K562 (cell line): ENCODE results near the gene DSCAM. TPM values are rescaled to one million over a fixed set of nuclear protein-coding genes. Genes with fewer than 3 reads are reported as not detected.

Source experiments
- ATAC-seq: fragments of 200-7000 bp; cut with Tn5 transposase; 3 replicates; pipeline ENCODE4 v1.9.1; 2020; ENCODE audit warnings: moderate library complexity
- BruUV-seq: library from RNA; stranded (reverse); fragments of 400-500 nt; replicated peaks from 2 replicates; lab custom pipeline; 2021; lab: Mats Ljungman, UMichigan
- CTCF ChIA-PET: fragments of 300-600 bp; formaldehyde crosslinking; extraction: SDS; loops from one replicate; lab custom pipeline; 2021; ENCODE audit warnings: low intra/inter-chr PET ratio; lab: Yijun Ruan, JAX
- POLR2A ChIA-PET: fragments of 300-600, 350-650 bp; sonication (Branson Sonifier 250); formaldehyde crosslinking; extraction: SDS; loops from one replicate; lab custom pipeline; 2021; ENCODE audit warnings: antibody characterized with exemption, inconsistent platforms; lab: Yijun Ruan, JAX
- DNase-seq, 4 experiments: peaks; one replicate each; pipeline versions ENCODE4 v3.0.0 to v3.0.0-alpha.2; 2011 to 2018; ENCODE audit warnings: low spot score in 3 of 4, mixed read lengths in 3 of 4; ENCODE audit errors: extremely low read depth in 1 of 4
- FAIRE-seq: peaks from 2 replicates; lab custom pipeline; 2011; peaks lifted over from hg19 to GRCh38; lab: Jason Lieb, UNC
- H2AFZ ChIP-seq: 2 replicates; pipeline ENCODE4 v1.6.0; 2011; ENCODE audit warnings: low read depth, low read length, control low read depth, inconsistent platforms
- H3K27ac ChIP-seq: fragments of 200-600 bp; 3 replicates; pipeline ENCODE4 v1.8.0; 2011; ENCODE audit warnings: low read depth, mild to moderate bottlenecking, control low read depth, inconsistent platforms, low read length, moderate library complexity, mixed read lengths; ENCODE audit errors: extremely low read depth
- H3K27me3 ChIP-seq, 2 experiments: fragments of 300-600 bp in 1 of 2; 2 replicates in 1 of 2; 3 replicates in 1 of 2; pipeline versions ENCODE4 v1.6.0 to v1.8.0; 2011; ENCODE audit warnings: inconsistent platforms in 2 of 2, low read length in 2 of 2, mild to moderate bottlenecking in 1 of 2, mixed read lengths in 1 of 2, moderate library complexity in 1 of 2; ENCODE audit not compliant: control insufficient read depth in 2 of 2, insufficient read depth in 2 of 2
- H3K36me3 ChIP-seq: fragments of 300-600 bp; 3 replicates; pipeline ENCODE4 v1.8.0; 2011; ENCODE audit warnings: mild to moderate bottlenecking, low read length, inconsistent platforms; ENCODE audit not compliant: control insufficient read depth, insufficient read depth
- H3K4me1 ChIP-seq, 2 experiments: fragments of 200-600 bp in 1 of 2; replicated peaks in 1 of 2; 2 replicates in 1 of 2; 3 replicates in 1 of 2; pipeline versions ENCODE4 v1.5.1 to v1.8.0; 2011; ENCODE audit warnings: inconsistent platforms in 2 of 2, low read length in 2 of 2, mild to moderate bottlenecking in 1 of 2, mixed read lengths in 1 of 2, moderate library complexity in 1 of 2; ENCODE audit not compliant: control insufficient read depth in 2 of 2, insufficient read depth in 2 of 2
- H3K4me2 ChIP-seq: 2 replicates; pipeline ENCODE4 v1.6.1; 2011; ENCODE audit warnings: low read length, control low read depth, inconsistent platforms, mixed read lengths; ENCODE audit not compliant: insufficient read depth
- H3K4me3 ChIP-seq: fragments of 200-600 bp; sonication (generic), shearing (Covaris generic); 2 replicates; pipeline ENCODE4 v1.5.1; 2016; ENCODE audit warnings: control low read depth, inconsistent platforms
- H3K79me2 ChIP-seq: fragments of 200-600 bp; 3 replicates; pipeline ENCODE4 v1.8.0; 2011; ENCODE audit warnings: low read length, inconsistent platforms; ENCODE audit not compliant: control insufficient read depth, insufficient read depth
- H3K9ac ChIP-seq, 2 experiments: 2 replicates each; pipeline versions ENCODE4 v1.6.0 to v1.6.1; 2011; ENCODE audit warnings: low read depth in 2 of 2, low read length in 2 of 2, control low read depth in 1 of 2, inconsistent platforms in 1 of 2, mild to moderate bottlenecking in 1 of 2, mixed read lengths in 1 of 2; ENCODE audit not compliant: insufficient read depth in 1 of 2
- H3K9me1 ChIP-seq: one replicate; pipeline ENCODE4 v1.6.0; 2011; ENCODE audit warnings: inconsistent platforms, mild to moderate bottlenecking, low read length, moderate library complexity; ENCODE audit not compliant: control insufficient read depth, insufficient read depth
- H3K9me3 ChIP-seq: replicated peaks from 2 replicates; pipeline ENCODE4 v1.5.1; 2011; ENCODE audit warnings: low read depth, low read length, inconsistent platforms; ENCODE audit not compliant: control insufficient read depth, insufficient read depth
- H4K20me1 ChIP-seq: replicated peaks from 2 replicates; pipeline ENCODE4 v1.6.1; 2011; ENCODE audit warnings: low read length, inconsistent platforms, mixed read lengths; ENCODE audit not compliant: control insufficient read depth, insufficient read depth
- CTCF ChIP-seq, 3 experiments: IDR thresholded peaks in 2 of 3; conservative IDR thresholded peaks in 1 of 3; 2 replicates each; pipeline ENCODE4 v1.5.1; 2011 to 2012; ENCODE audit warnings: low read length in 3 of 3, mild to moderate bottlenecking in 3 of 3, control low read depth in 2 of 3, improper control_type of control experiment in 1 of 3, inconsistent platforms in 1 of 3, low read depth in 1 of 3, mixed read lengths in 1 of 3, moderate library complexity in 1 of 3; ENCODE audit not compliant: insufficient read depth in 2 of 3
- DLX4 ChIP-seq: fragments of 250-450 bp; sonication (Bioruptor Pico); IDR thresholded peaks from 2 replicates; pipeline ENCODE4 v1.6.1; 2021; ENCODE audit warnings: mild to moderate bottlenecking
- FOXA3 ChIP-seq, 2 experiments: fragments of 450-650 bp in 1 of 2; sonication (generic) in 1 of 2; formaldehyde crosslinking; IDR thresholded peaks in 1 of 2; conservative IDR thresholded peaks in 1 of 2; 2 replicates each; pipeline versions ENCODE4 v1.4.0 to v1.8.0; 2020 to 2022; ENCODE audit warnings: mild to moderate bottlenecking in 2 of 2, missing genetic modification reagents in 1 of 2
- GATAD2B ChIP-seq: fragments of 450-650 bp; IDR thresholded peaks from 2 replicates; pipeline ENCODE4 v1.6.1; 2017; ENCODE audit warnings: mild to moderate bottlenecking, borderline replicate concordance
- HDGF ChIP-seq: fragments of 450-650 bp; IDR thresholded peaks from 2 replicates; pipeline ENCODE4 v1.6.1; 2016
- KAT7 ChIP-seq: sonication (generic); formaldehyde crosslinking; IDR thresholded peaks from 2 replicates; pipeline ENCODE4 v1.8.0; 2022; ENCODE audit warnings: missing genetic modification reagents, mild to moderate bottlenecking, borderline replicate concordance
- MCM5 ChIP-seq: fragments of 450-650 bp; IDR thresholded peaks from 2 replicates; pipeline ENCODE4 v1.6.1; 2016; ENCODE audit warnings: low read depth
- MTF1 ChIP-seq: fragments of 250-450 bp; sonication (Bioruptor Pico); IDR thresholded peaks from 2 replicates; pipeline ENCODE4 v1.9.0; 2021; ENCODE audit warnings: moderate library complexity, mild to moderate bottlenecking, inconsistent platforms, borderline replicate concordance
- MYBL2 ChIP-seq, 2 experiments: fragments of 450-650 bp in 1 of 2; sonication (generic) in 1 of 2; formaldehyde crosslinking in 1 of 2; IDR thresholded peaks; 2 replicates each; pipeline versions ENCODE4 v1.6.1 to v1.8.1; 2017 to 2022; ENCODE audit warnings: borderline replicate concordance in 1 of 2, inconsistent platforms in 1 of 2, low read depth in 1 of 2, mild to moderate bottlenecking in 1 of 2, missing genetic modification reagents in 1 of 2, moderate library complexity in 1 of 2
- RFX7 ChIP-seq: fragments of 250-450 bp; sonication (Bioruptor Pico); IDR thresholded peaks from 2 replicates; pipeline ENCODE4 v1.5.1; 2021; ENCODE audit warnings: mild to moderate bottlenecking
- SMARCA5 ChIP-seq: fragments of 450-650 bp; IDR thresholded peaks from 2 replicates; pipeline ENCODE4 v1.6.1; 2016
- SREBF2 ChIP-seq: sonication (generic); formaldehyde crosslinking; IDR thresholded peaks from 2 replicates; pipeline ENCODE4 v1.4.0; 2020; ENCODE audit warnings: mild to moderate bottlenecking, missing genetic modification reagents
- ZC3H4 ChIP-seq: sonication (generic); formaldehyde crosslinking; IDR thresholded peaks from 2 replicates; pipeline ENCODE4 v1.9.0; 2021; ENCODE audit warnings: missing genetic modification reagents, borderline replicate concordance
- ZNF778 ChIP-seq: fragments of 450-650 bp; formaldehyde crosslinking; IDR thresholded peaks from 2 replicates; pipeline ENCODE4 v1.4.0; 2020; ENCODE audit warnings: mild to moderate bottlenecking, moderate library complexity
- ZNF830 ChIP-seq: fragments of 250-450 bp; sonication (Bioruptor Pico); IDR thresholded peaks from 2 replicates; pipeline ENCODE4 v1.5.0; 2021; ENCODE audit warnings: mild to moderate bottlenecking
- WGBS: fragments of 100-300 bp; shearing (Covaris generic); methylation state at CpG from one replicate; pipeline ENCODE4 v1.1.6; 2016; ENCODE audit warnings: low coverage, mixed read lengths; ENCODE audit not compliant: insufficient coverage; ENCODE audit errors: missing lambda C conversion rate; 5-methylcytosine and 5-hydroxymethylcytosine counted together
- in situ Hi-C: fragments of 300-500 bp; cut with MboI; formaldehyde crosslinking; loops from 4 replicates; pipeline ENCODE4 v1.15.0; 2018; ENCODE audit warnings: inconsistent platforms, mixed read lengths
- intact Hi-C: fragments of 100-400 bp; cut with micrococcal nuclease; formaldehyde crosslinking; loops from 2 replicates; pipeline ENCODE4 v1.14.2; 2022
- polyA plus RNA-seq, 8 experiments: library from polyadenylated mRNA; depleted of rRNA in 4 of 8; stranded (reverse) in 5 of 8; unstranded in 3 of 8; fragments of >200 nt; fragmentation: Nextera tagmentation in 2 of 8; fragmentation: Illumina TruSeq in 1 of 8; extraction: Ambion mirVana in 2 of 8; extraction: Trizol in 1 of 8; gene quantifications; 2 replicates each; pipeline versions ENCODE4 v1.2.1 to v1.2.3, GENCODE V29; 2011 to 2014; ENCODE audit warnings: inconsistent platforms in 1 of 8, missing spikeins in 1 of 8
- total RNA-seq, 7 experiments: library from RNA; depleted of rRNA in 6 of 7; stranded (reverse); fragments of >200 nt in 6 of 7; fragmentation: Illumina TruSeq in 2 of 7; extraction: Trizol in 2 of 7; gene quantifications; 2 replicates each; pipeline versions ENCODE4 v1.2.1 to v1.2.3, GENCODE V29; 2011 to 2021; ENCODE audit warnings: low replicate concordance in 1 of 7
- TF ChIP-seq, protein P1 (sequence below): sonication (generic); formaldehyde crosslinking; IDR thresholded peaks from 2 replicates; pipeline ENCODE4 v1.8.1; 2022; ENCODE audit warnings: missing genetic modification reagents
- TF ChIP-seq, protein P2 (sequence below): fragments of 250-450 bp; sonication (Bioruptor Pico); IDR thresholded peaks from 2 replicates; pipeline ENCODE4 v1.8.0; 2021; ENCODE audit warnings: moderate library complexity, mild to moderate bottlenecking, inconsistent platforms

DSCAM gene
- total and polyA plus RNA-seq, 9 of the 15 experiments (the other 6 are each of a cell fraction or from before 2014, with no cell fraction given): not detected

DNA sequence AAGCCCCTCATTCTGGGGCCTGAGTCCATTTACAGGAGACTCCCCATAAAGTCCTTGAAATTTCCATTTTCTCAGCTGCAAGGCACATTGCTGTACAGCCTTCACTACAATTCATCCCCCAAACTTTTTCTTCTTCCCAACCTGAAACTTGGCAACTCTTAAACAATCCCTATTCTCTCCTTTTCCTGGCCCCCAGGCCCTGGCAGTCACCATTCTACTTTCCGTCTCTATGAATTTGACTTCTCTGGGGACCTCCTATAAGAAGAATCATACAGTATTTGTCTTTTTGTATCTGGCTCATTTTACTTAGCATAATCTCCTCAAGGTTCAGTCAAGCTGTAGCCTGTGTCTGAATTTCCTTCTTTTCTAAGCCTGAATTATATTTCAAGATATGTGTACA is 646.8 kb downstream of the DSCAM start:
- intact Hi-C loops (no loop called here), in situ Hi-C loops (no loop called here)
- Histone ChIP-seq H3K36me3 (no peaks in the 10 kb centered on the region), H3K9me1 (no peaks in the 10 kb centered on the region), H3K27me3 (no peaks in the 10 kb centered on the region), H3K9me3 (peaks cover 2% of the 10 kb centered on the region), H3K79me2 (no peaks in the 10 kb centered on the region), H3K27ac (no peak overlapping the region), H3K4me3 (no peak overlapping the region), H3K9ac (no peak overlapping the region), H4K20me1 (no peaks in the 10 kb centered on the region), H3K4me2 (no peak overlapping the region), H3K4me1 (no peaks in the 10 kb centered on the region), H2AFZ (no peak overlapping the region)
- CTCF ChIA-PET: no interaction called here
- no TSS peak for BruUV-seq
- ATAC-seq (no peak), FAIRE-seq (no peak), DNase-seq (no peak)
- POLR2A ChIA-PET: no interaction called here
- WGBS: 0% methylated on average over 1 of the region's 1 CpG
- TF ChIP-seq SMARCA5 (no peak), DLX4 (CRISPR knock-in tag) (no peak), CTCF (IDR thresholded peaks at IDR 0.05 in 2 of 3, conservative IDR thresholded peaks at IDR 0.05 in 1 of 3; ENCODE audit: insufficient read depth in 2 of 3, low read depth in 1 of 3, low read length in 3 of 3) (no peak), ZNF830 (no peak), FOXA3 (CRISPR knock-in tag; conservative IDR thresholded peaks at IDR 0.05 in 1 of 2, IDR thresholded peaks at IDR 0.05 in 1 of 2) (no peak), GATAD2B (no peak), MCM5 (no peak), SREBF2 (no peak), MYBL2 (IDR thresholded peaks at IDR 0.05; ENCODE audit: low read depth) (no peak), MYBL2 (CRISPR knock-in tag; IDR thresholded peaks at IDR 0.05; ENCODE audit: borderline replicate concordance) (no peak), RFX7 (no peak), KAT7 (CRISPR knock-in tag) (no peak), MTF1 (no peak), ZC3H4 (CRISPR knock-in tag) (no peak), ZNF778 (CRISPR knock-in tag) (no peak), HDGF (no peak)
- TF ChIP-seq, protein P1, sequence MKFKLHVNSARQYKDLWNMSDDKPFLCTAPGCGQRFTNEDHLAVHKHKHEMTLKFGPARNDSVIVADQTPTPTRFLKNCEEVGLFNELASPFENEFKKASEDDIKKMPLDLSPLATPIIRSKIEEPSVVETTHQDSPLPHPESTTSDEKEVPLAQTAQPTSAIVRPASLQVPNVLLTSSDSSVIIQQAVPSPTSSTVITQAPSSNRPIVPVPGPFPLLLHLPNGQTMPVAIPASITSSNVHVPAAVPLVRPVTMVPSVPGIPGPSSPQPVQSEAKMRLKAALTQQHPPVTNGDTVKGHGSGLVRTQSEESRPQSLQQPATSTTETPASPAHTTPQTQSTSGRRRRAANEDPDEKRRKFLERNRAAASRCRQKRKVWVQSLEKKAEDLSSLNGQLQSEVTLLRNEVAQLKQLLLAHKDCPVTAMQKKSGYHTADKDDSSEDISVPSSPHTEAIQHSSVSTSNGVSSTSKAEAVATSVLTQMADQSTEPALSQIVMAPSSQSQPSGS: no peak
- TF ChIP-seq, protein P2, sequence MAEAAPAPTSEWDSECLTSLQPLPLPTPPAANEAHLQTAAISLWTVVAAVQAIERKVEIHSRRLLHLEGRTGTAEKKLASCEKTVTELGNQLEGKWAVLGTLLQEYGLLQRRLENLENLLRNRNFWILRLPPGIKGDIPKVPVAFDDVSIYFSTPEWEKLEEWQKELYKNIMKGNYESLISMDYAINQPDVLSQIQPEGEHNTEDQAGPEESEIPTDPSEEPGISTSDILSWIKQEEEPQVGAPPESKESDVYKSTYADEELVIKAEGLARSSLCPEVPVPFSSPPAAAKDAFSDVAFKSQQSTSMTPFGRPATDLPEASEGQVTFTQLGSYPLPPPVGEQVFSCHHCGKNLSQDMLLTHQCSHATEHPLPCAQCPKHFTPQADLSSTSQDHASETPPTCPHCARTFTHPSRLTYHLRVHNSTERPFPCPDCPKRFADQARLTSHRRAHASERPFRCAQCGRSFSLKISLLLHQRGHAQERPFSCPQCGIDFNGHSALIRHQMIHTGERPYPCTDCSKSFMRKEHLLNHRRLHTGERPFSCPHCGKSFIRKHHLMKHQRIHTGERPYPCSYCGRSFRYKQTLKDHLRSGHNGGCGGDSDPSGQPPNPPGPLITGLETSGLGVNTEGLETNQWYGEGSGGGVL (CRISPR knock-in tag): no peak
